Adrenal gland (tissue), 5 donors: ENCODE measurements around the gene CAMK4.

Experiments used
- CTCF ChIP-seq, 6 experiments: fragments of 450-650 bp in 4 of 6; fragments of 200-600 bp in 2 of 6; sonication (generic) in 1 of 6; IDR thresholded peaks; 1 replicate in 5 of 6; 2 replicates in 1 of 6; pipeline versions ENCODE4 v1.5.1 to v1.8.0; 2016 to 2021; ENCODE audit warnings: antibody characterized with exemption in 6 of 6, mild to moderate bottlenecking in 2 of 6, moderate library complexity in 1 of 6
- POLR2A ChIP-seq, 2 donors: fragments of 450-650 bp; IDR thresholded peaks; one replicate each; pipeline ENCODE4 v1.6.1; 2017; ENCODE audit warnings: antibody characterized with exemption in 2 of 2, mild to moderate bottlenecking in 2 of 2, moderate library complexity in 1 of 2
- donor health status: DM: no; HTN: no; CAD: no.

GRCh38 chr5:111422747-111423720 is 198.8 kb downstream of the CAMK4 start:
- TF ChIP-seq CTCF (IDR thresholded peaks at IDR 0.05) (no peak), POLR2A (IDR thresholded peaks at IDR 0.05) (no peak)
